Fibroblast of gingiva (primary cell): Measurements from ENCODE around the gene THEM4.
"Not testable (repeated sequence)": the region's sequence is repeated elsewhere in the genome, so short reads cannot be mapped to it uniquely, and the experiment has no call there.

Experiments used
- DNase-seq: peaks from one replicate; pipeline ENCODE4 v3.0.0-alpha.2; 2011; ENCODE audit warnings: low read depth

Gene THEM4

DNA sequence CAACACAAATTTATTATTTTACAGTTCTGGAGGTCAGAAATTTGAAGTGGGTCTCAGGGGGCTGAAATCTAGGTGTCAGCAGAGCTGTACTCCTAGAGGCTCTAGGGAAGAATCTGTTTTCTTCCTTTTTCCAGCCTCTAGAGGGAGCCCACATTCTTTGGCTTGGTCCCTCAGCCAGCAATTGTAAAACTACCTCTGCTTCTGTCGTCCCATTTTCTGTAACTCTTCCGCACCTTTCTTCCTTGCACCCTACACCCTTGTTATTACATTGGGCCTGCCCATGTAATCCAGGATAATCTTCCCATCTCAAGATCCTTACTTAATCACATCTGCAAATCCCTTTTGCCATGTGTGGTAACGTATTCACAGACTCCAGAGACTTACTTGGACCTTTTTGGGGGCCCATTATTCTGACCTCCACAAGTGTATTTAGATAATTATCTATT, 24.8 kb upstream of the THEM4 start:
- DNase-seq: peak; percentile 44

DNA sequence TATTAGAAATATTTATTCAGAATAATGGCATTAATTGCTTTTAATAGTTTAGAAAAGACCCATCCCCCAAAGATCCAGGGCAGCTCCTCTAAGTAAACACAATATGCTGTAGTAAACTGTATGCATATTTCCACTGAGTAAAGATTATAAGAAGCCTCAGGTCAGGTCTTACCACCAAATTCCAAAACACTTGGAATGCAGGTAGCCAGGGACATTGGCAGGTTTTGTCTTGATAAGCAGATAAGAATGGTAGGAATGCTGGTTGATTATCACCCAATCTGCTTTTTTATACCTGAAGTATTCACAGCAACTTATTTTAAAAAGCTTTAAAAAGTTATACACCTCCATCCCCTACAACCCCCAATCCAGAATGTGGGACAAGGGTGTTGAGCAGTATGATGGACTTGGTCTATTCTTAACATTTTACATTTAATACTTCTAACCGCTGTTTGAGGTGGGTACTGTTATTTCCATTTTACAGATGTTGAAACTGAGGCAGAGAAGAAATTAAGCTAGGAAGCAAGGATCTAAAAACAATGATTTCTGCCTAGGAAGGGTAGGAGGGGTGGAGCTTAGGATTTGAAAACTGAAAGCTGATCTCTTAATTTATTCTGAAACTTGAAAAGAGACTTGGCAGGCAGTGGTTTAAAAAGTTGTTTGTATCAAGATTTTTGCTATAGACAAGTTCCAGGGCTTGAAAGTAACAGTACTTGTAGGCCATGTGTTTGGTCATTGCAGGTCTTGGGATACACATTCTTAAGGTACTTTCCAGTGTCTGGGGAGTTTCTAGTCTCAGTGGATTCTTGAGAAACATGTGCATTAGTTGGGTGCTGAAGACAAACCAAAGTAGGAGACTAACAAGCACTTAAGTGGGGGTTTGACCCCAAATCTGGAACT, 15.6 kb upstream of the THEM4 start:
- DNase-seq: no peak

GRCh38 chr1:151923422-151923821, 14.1 kb upstream of the THEM4 start:
- DNase-seq: no peak

DNA sequence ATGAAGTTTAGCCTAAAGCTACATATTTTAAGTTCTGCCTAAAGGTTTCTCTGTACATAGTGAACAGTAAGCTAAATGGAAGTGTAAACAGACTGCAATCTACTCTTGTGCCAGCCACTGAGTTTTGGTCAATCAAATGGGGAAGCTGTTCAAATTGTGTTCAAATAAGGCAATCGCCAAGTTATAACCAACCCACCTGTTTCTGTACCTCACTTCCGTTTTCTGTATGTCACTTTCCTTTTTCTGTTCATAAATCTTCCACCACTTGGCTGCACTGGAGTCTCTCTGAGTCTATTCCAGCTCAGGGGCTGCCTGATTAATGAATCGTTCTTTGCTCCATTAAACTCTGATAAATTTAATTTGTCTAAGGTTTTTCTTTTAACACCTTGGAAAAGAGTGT, 10.8 kb upstream of the THEM4 start:
- no peak for DNase-seq

GRCh38 chr1:151918819-151919610, 9.7 kb upstream of the THEM4 start:
- DNase-seq: no peak

- no peak for DNase-seq
Measured at GRCh38 chr1:151918156-151918555, 8.8 kb upstream of the THEM4 start.

- DNase-seq: no peak
Measured at GRCh38 chr1:151916726-151917370, 7.5 kb upstream of the THEM4 start.

DNA sequence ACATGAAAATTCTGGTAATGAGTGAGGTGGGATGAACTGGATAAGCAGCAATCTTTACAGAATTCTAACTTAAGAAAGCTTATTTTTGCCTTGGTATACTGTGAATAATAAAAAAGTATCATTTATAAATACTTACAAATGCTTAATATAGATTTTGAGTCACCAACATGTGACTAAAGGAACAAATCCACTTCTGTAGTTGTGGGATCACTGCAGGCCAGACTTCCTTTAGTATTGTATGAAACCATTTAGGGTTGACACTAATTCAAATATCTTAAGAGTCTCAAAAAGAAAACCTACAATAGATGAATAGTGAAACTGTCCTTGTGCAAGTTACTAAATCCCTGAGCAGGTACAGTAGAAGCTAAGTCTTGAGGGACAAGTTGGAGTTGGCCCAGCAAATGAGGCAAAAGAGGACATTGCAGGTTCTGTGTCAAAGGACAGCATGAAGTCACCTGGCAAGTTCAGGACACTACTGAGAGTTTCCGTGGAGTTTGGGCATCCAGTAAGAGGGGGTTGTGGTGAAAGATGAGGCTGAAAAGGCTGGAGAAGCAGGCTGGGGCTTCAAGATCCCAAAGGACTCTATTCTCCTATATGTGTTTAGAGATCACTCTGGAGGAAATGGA, 5.9 kb upstream of the THEM4 start:
- DNase-seq: no peak

- no peak for DNase-seq
Measured at GRCh38 chr1:151914076-151914475, 4.8 kb upstream of the THEM4 start.

DNA sequence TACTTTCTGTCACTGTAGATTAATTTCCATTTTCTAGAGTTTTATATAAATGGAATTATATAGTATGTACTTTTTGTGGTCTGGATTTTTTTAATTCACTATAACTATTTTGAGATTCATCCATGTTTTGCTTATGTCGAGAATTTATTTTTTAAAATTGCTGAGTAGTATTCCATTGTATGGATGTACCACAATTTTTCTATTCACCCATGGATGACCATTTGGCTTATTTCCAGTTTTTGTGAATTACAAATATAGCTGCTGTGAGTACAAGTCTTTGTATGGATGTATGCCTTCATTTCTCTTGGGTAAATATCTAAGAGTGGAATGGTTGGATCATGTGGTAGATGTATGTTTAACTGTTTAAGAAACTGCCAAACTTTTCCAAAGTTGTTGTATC, 3.7 kb upstream of the THEM4 start:
- no peak for DNase-seq

GRCh38 chr1:151908228-151908691, 1.1 kb downstream of the THEM4 start:
- peak; percentile 9 for DNase-seq

- no peak for DNase-seq
Measured at GRCh38 chr1:151907363-151908139, 1.8 kb downstream of the THEM4 start.

- DNase-seq: not testable (repeated sequence)
Measured at GRCh38 chr1:151906324-151906645, 3.0 kb downstream of the THEM4 start.

DNA sequence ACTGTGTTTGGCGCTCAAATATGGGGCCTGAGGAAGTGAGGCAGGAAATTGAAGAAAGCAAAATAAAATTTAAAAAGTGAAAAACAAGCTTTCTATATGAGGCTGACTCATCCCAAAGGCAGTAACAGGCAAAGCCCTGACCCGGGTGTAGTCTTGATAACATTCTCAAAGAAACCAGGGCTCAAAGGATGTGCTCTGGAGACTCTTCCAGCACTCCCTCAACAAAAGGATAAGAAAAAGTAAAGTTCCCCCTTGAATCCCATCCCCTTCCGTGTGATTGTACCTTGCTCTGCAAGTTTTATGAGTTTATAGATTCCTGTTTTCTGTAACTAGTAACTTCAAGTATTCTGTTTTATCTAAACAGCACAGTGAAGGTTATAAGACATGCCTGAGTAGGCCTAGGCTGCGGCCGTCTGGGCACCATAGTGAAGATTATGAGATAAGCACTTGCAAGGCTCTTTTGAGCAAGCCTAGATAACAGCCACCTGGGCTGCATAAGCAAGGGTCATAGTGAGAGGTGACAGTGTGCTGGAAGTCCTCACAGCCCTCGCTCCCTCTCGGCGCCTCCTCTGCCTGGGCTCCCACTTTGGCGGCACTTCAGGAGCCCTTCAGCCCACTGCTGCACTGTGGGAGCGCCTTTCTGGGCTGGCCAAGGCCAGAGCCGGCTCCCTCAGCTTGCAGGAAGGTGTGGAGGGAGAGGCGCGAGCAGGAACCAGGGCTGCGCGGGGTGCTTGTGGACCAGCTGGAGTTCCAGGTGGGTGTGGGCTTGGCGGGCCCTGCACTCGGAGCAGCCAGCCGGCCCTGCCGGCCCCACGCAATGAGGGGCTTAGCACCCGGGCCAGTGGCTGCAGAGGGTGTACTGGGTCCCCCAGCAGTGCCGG, 3.6 kb downstream of the THEM4 start:
- not testable (repeated sequence) for DNase-seq

DNA sequence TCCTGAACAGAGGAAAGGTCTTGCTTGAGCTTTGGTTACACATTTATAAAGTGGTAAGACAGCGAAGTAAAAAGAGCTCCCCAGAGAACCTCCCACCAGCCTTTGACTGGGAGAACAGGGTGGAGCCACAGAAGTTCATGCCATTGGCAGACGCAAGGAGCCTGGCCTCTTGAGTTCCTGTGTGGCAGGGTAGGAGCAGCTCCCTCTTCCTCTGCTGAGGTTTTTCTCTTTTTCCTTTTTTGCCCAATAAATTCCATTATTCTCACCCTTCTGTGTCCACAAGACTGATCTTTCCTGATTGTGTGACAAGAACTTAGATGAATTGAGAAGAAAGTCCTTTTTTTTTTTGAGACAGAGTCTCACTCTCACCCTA, 4.3 kb downstream of the THEM4 start:
- no peak for DNase-seq

- no peak for DNase-seq
Measured at GRCh38 chr1:151902858-151903257, 6.5 kb downstream of the THEM4 start.

- not testable (repeated sequence) for DNase-seq
Measured at GRCh38 chr1:151900804-151901203, 8.5 kb downstream of the THEM4 start.

DNA sequence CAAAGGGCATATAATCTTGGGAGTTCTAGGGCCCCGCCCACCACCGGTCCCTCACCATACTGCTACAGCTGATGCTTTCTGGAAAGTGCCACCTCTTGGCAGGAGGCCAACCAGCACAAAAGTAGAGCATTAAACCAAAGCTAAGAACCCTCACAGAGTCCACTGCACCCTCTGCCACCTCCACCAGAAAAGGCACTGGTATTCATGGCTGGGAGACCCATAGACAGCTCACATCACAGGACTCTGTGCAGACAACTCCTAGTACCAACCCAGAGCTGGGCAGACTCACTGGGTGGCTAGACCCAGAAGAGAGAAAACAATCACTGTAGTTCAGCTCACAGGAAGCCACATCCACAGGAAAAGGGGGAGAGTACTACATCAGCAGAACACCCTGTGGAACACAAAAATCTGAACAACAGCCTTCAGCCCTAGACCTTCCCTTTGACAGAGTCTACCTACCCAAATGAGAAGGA, 10.8 kb downstream of the THEM4 start:
- no peak for DNase-seq

DNA sequence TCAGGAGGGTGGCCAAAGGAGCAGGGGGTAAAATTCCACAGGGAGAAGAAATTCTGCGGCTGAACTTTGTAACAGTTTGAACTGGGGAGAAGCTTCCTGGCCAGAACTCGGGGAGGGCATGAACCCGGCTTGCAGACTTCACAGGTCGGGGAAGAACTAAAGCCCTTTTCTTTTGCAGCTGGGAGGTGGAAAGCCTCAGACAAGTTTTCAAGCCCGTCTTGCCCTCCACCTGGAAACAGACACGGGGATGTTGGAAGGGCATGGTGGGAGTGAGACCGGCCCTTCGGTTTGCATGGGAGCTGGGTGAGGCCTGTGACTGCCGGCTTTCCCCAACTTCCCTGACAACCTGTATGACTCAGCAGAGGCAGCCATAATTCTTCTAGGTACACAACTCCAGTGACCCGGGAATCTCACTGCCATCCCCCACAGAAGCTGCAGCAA, 11.3 kb downstream of the THEM4 start:
- DNase-seq: no peak
